Caki2 (cell line): ENCODE data around the gene SMARCD2. TPM values are rescaled to one million over a fixed set of nuclear protein-coding genes. Genes with fewer than 3 reads are reported as not detected.
A peak's percentile ranks its signal among the peaks of the same experiment; 100 is the strongest.
"Not testable (repeated sequence)": the region's sequence is repeated elsewhere in the genome, so short reads cannot be mapped to it uniquely, and the experiment has no call there.

Experiments
- DNase-seq: peaks from one replicate; pipeline ENCODE4 v3.0.0-alpha.2; 2015; ENCODE audit warnings: low read depth
- in situ Hi-C: cut with HindIII; loops from 2 replicates; pipeline ENCODE4 v1.10.0; 2016; ENCODE audit warnings: low sequenced_read_pairs, low pct_unique_long_range_greater_than_20kb, mixed read lengths
- total RNA-seq: library from RNA; depleted of rRNA; stranded (reverse); fragments of >200 nt; shearing (Covaris generic); gene quantifications from 2 replicates; pipeline ENCODE4 v1.2.3, GENCODE V29; 2014; ENCODE audit warnings: low replicate concordance; rRNA removed

The SMARCD2 gene
- 125 and 162 TPM in 2 replicates for total RNA-seq

GRCh38 chr17:63842540-63843386 is at the start of gene SMARCD2:
Gene SMARCD2 (minus strand): TSS chr17:63842685. CDS start chr17:63842674, 11 bp downstream.
- peak; percentile 97 for DNase-seq
- in situ Hi-C loops = no loop called here

DNA sequence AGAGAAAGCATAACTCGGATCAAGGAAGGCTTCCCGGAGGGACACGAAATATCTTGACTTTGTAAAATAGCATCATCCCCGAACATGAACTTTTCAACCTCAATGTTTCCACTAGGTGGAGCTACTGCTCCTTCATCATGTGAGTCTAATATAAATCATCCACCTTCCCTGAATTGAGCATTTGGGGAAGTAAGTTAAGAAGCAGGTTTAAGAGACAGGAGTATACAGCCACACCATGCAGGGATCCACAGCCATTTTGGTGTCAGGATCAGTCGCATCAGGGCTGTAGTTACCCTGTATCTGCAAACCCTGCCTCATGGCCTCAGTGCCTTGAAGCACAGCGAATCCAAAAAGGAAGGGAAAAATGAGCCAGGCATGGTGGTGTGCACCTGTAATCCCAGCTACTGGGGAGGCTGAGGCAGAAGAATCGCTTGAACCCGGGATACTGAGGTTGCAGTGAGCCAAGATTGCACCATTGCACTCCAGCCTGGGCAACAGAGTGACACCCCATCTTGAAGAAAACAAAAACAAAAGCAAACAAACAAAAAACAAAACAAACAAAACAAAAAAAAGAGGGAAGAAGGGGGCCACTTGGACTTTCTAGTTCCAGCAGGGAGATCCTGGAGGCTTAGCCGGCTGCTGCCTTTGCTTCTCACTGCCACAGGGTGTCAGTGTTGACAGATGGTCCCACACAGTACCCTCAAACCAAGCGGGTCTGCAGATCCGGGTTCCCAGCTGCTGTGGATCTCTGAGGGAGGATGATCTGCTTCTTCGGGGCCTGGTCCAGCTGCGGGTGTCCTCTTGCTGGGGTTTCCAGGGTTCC is 46.8 kb upstream of the SMARCD2 start:
- peak; percentile 10 for DNase-seq
- in situ Hi-C loops = not testable (repeated sequence)

DNA sequence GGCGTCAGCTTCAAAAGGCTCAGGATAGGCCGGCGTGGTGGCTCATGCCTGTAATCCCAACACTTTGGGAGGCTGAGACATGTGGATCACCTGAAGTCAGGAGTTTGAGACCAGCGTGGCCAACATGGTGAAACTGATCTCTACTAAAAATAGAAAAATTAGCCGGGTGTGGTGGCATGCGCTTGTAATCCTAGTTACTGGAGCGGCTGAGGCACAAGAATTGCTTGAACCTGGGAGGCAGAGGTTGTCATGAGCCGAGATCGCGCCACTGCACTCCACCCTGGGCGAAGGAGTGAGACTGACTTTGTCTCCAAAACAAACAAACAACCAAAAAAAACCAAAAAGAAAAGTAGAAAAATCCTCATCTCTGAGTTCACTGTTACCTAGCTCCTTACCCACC is 42.6 kb upstream of the SMARCD2 start:
- in situ Hi-C loops, DNase-seq: not testable (repeated sequence)

DNA sequence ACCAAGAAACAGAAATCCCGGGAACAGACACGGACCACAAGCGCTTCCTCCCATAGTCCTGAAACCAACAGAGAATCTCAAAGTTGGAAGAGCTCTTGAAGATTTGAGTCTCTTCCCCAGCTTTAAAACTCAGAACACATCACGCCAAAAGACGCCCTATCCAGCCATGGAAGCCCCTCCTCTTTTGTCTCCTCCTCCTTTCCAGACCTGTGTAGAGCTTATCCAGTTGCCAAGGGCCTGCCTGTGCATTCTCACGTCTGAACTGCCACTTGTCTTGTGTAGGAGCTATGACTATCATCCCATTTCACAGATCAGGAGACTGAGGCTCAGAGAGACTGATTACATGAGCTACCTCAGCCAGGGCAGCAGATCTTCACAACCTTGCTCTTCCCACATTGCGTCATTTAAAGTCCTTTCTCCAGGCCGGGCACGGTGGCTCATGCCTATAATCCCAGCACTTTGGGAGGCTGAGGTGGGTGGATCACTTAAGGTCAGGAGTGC is 40.2 kb upstream of the SMARCD2 start:
- DNase-seq, in situ Hi-C loops: not testable (repeated sequence)

GRCh38 chr17:63881935-63882601 is 39.6 kb upstream of the SMARCD2 start, which contains the start of gene GH2:
Gene GH2 (minus strand): TSS chr17:63881944. CDS start chr17:63881801, 143 bp downstream.
- in situ Hi-C loops = no loop called here
- DNase-seq = peak; percentile 40

- in situ Hi-C loops, DNase-seq: not testable (repeated sequence)
These were observed 38.9 kb upstream of the SMARCD2 start for GRCh38 chr17:63881337-63881736.

DNA sequence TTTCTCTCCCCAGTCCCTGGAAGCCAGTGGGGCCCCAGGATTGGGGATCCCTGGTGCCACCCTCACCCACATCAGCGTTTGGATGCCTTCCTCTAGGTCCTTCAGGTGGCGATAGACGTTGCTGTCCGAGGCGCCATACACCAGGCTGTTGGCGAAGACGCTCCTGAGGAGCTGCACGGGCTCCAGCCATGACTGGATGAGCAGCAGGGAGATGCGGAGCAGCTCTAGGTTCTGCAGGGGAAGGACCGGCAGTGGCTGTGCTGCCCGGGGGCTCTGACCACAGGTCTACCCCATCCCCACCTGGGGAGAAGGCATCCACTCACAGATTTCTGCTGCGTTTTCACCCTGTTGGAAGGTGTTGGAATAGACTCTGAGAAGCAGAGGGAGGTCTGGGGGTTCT is 38.2 kb upstream of the SMARCD2 start:
- in situ Hi-C loops = no loop called here

GRCh38 chr17:63878413-63878812 is 35.9 kb upstream of the SMARCD2 start:
- in situ Hi-C loops, DNase-seq: not testable (repeated sequence)

More for the DNA sequence above, 38.2 kb upstream of the SMARCD2 start:
- no peak for DNase-seq

DNA sequence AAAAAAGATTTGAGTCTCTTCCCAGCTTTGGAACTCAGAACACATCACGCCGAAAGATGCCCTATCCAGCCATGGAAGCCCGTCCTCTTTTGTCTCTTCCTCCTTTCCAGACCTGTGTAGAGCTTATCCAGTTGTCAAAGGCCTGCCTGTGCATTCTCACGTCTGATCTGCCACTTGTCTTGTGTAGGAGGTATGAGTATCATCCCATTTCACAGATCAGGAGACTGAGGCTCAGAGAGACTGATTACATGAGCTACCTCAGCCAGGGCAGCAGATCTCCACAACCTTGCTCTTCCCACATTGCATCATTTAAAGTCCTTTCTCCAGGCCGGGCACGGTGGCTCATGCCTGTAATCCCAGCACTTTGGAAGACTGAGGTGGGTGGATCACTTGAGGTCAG is 32.2 kb upstream of the SMARCD2 start:
- in situ Hi-C loops, DNase-seq: not testable (repeated sequence)

DNA sequence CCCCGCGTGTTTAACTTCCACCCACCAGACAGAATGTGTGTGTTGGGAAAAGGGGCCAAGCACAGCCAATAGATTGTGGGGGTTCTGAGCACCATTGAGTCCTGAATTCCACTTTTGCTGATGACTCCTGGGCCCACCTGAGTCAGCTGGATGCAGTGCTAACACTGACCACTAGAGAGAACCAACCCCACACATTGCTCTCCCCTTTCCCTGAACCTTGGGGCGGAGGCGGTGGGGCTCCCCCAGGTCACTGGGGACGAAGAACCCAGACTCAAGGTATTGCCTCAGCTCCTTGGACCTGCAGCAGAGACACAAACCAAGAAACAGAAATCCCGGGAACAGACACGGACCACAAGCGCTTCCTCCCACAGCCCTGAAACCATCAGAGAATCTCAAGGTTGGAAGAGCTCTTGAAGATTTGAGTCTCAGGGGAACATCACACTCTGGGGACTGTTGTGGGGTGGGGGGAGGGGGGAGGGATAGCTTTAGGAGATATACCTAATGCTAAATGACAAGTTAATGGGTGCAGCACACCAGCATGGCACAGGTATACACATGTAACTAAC is 31.7 kb upstream of the SMARCD2 start:
- in situ Hi-C loops, DNase-seq: not testable (repeated sequence)

DNA sequence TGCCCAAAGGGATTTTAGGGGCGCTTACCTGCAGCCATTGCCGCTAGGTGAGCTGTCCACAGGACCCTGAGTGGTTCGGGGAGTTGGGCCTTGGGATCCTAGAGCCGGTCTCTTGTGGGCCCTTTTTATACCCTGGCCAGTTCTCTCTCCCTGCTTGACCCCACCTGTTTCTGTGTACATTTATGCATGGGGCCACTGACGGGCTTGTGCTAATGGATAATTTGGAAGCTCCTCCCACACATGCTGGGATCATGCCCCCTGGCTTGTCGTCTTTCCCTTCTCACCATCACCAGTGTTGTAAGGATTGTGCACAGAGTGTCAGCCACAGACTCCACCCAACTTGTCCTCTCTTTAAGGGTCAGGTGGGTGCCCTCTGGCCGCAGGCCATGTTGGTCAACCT is 31.1 kb upstream of the SMARCD2 start, which contains the start of gene CSH2:
TSS of gene CSH2 (minus strand) at position 101 of the 400 bp plus-strand sequence. CDS start at position 38, 63 bp downstream.
- DNase-seq, in situ Hi-C loops: not testable (repeated sequence)

GRCh38 chr17:63871646-63872365 is 29.3 kb upstream of the SMARCD2 start:
- DNase-seq = peak; percentile 8
- in situ Hi-C loops = not testable (repeated sequence)

DNA sequence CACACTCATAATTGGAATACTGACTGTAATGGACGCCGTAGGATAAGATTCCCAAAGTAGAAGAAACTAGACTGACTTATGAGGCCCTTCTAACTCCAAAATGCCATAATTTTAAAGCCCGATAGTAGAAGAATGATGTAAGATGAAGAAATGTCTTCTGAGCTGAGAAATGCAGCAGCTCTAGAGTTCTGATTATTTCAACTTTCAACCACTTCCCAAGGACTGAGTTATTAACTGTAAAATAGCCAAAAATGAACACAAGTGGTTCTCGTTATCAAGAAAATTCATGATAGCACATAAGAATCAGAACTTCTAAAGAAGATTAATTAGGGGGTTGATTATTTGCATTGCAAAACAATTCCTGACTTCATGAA is 27.8 kb upstream of the SMARCD2 start:
- DNase-seq, in situ Hi-C loops: not testable (repeated sequence)

DNA sequence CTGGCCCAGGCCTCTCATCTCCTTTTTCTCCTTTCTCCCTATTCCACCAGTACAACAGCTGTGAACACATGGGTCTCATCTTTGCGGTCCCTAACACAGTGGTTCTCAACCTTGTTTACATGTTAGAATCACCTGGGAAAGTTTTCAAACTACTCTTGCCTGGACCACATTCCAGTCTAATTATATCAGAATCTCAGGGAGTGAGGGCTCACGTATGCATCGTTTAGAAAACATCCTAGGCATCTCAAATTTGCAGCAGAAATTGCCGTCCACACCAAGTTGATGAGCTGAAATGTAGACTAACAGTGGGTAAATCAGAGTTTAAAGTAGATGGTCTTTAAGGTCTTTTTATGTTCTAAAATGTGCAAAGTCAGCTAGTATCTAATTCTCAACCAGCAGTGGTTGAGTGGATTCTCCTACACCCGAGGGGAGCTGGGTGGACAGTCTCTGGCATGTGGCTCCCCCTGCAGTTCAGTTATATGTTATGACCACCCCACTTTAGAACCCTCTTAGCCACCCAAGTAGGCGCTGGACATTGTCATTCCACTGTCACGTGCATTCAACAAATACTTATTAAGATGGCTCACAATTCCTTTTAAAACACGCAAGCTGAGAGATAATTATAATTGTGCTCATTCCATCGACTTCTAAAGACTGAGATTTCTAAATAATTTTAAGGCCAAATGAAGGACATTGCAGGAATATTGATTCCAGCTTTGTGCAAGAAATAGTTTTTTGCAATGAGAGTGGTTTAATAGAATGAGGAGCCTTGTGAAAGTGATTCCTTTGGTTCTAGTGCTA is 27.2 kb upstream of the SMARCD2 start:
- in situ Hi-C loops, DNase-seq: not testable (repeated sequence)

DNA sequence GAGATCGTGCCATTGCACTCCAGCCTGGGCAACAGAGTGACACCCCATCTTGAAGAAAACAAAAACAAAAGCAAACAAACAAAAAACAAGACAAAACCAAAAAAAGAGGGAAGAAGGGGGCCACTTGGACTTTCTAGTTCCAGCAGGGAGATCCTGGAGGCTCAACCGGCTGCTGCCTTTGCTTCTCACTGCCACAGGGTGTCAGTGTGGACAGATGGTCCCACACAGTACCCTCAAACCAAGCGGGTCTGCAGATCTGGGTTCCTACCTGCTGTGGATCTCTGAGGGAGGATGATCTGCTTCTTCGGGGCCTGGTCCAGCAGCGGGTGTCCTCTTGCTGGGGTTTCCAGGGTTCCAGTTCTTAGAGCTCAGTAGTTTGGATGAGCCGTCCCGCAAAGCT is 24.1 kb upstream of the SMARCD2 start:
- DNase-seq, in situ Hi-C loops: not testable (repeated sequence)

DNA sequence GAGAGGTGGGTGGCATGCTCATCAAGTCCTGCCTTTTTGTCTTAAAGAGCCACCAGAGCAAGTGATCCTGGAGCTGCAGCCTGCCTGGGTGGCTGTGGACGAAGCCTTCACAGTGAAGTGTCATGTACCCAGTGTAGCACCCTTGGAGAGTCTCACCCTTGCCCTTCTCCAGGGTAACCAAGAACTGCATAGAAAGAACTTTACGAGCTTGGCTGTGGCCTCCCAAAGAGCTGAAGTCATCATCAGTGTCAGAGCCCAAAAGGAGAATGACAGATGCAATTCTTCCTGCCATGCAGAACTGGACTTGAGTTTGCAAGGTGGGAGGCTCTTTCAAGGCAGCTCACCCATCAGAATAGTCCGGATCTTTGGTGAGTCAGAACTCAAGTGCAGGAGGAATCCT is 16.8 kb upstream of the SMARCD2 start:
- in situ Hi-C loops = no loop called here

More for the DNA sequence above, 16.8 kb upstream of the SMARCD2 start:
- DNase-seq = no peak
